ENCODE results near the gene TCF7L1. TPM values are rescaled to one million over a fixed set of nuclear protein-coding genes. Genes with fewer than 3 reads are reported as not detected.

TCF7L1 gene
- polyA plus RNA-seq, 4 donors: 39.4 to 70.4 (median 57.1) TPM

DNA sequence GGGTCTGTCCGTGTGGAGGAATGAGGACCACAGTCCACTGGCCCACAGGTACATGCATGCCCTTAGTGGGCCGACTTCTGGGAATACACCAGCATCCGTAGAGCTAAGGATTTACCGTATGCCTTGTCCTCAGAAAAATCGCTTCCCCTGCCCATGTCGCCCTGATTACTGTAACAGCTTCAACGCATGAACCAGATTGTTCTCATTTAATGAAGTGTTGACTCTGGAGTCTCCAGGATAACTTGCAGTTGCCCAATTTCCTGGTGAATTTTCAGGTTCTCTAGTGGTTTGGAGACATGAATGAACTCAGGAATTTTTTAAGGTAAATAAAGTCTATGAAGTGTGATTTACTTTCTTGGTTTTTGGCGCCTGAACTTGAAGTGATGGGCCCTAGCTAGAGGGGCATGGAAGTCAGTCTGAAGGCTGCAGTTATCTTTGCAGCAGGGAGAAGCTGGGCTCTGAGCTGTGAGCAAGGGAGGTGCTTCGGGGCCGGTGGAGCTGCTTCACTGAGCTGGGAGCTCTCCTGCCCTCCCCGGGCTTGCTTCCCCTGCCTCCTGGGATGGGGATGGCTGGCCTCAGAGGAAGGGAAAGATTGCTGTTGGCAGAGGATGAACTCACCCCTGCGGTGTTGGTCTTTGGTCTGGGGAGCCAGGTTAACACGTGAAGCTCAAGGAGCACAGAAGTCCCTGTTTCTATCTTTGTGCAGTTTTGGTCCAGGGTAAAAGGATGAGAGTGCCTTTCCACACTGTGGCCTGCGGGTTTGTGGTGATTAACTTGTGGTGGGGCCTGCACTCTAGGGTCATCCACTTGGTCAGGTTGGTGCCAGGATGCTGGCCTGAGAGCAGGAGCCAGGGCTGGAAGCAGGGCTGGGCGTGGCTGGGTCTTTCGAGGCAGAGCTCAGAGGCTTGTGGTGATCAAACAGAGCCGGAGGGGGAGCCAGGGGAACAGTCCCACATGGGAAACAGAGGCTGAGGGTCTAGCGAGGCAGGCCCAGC is 28.1 kb downstream of the TCF7L1 start:
- DNase-seq (ENCODE audit: low read depth in 4 of 4, low spot score in 2 of 4): no peak

DNA sequence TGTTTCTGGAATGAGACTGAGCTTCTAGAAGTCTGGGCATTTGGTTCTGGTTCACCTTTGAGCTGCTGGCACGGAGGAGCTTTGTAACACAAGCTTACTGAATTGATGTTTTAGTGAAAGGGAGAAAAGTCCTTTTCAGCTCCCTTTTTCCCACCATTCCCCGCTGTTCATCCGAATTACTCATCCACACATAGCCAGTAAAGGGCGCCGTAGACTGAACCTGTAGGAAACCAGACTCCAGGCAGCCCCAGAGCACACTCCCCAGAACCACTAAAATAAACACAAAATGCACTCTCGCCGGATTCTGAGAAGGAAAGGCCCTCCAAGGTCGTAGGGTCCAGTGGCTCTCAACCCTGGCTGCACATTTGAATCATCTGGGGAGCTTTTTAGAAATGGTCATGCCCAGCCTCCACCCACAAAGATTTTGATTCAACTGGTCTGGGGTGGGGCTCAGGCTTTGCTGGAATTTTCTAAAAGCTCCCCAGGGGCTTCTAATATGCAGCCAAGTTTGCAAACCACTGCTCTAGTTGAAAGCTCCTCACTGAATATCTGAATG is 29.6 kb downstream of the TCF7L1 start:
- no peak for DNase-seq (ENCODE audit: low read depth in 4 of 4, low spot score in 2 of 4)

DNA sequence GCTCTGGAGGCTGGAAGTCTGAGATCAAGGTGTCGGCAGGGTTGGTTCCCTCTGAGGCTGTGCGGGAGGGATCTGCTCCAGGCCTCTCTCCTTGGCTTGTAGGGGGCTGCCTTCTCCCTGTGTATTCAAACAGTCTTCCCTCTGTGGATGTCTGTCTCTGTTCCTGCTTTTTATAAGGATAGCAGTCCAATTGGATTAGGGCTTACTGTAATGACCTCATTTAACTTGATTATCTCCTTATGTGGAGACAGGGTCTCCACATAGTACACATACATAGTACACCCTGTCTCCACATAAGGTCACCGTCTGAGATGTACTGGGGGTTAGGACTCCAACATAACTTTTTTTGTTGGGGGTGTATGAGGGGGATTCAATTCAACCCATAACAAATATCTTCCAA is 30.5 kb downstream of the TCF7L1 start:
- no peak for DNase-seq (ENCODE audit: low read depth in 4 of 4, low spot score in 2 of 4)

DNA sequence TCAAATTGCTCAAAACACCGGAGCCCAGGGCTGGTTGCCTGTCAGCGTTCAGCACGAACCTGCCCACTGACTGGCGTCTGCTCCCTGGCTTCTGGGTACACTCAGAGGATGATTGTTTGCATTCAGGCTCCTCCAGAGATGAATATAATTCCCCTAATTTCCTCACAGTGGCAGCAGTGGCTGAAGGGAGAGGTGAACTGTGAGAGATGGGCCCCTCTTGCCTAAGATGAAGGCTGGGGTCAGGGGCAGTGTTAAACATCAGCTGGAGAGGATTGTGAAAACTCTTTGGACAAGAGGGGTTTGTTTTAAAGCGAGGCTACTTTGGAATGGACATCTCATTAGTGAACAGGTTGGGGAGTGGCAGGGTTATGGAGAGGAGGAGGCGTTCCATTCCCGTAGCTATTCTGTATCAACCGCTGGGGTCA is 31.0 kb downstream of the TCF7L1 start:
- no peak for DNase-seq (ENCODE audit: low read depth in 4 of 4, low spot score in 2 of 4)

DNA sequence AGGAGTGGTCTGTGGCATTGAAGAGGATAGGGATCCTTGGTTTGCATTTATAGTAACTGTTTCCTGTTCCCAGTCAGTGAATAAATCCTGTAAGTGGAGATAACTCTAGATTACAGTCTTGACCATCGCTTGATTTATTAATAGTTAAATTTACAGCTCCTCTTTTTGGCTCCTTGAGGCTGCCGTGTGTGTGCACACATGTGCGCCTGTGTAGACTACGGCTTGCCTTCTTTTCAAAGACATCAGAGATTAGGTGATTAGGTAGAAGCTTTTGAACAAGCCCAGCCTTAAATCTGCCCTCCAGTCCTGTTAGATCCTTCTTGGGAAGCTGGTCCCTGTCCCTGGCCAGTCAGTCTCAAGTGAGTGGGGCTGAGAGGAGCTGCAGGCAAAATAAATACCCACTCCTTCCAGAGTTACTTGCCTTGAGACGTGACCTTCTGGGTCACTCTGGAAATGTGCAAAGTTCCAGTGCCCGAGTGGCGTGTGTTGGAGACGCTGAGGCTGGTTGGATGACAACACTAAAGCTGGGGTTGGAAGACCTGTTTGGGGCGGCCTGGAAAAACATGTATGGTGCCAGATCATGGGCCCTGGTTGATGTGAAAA is 32.0 kb downstream of the TCF7L1 start:
- no peak for DNase-seq (ENCODE audit: low read depth in 4 of 4, low spot score in 2 of 4)

DNA sequence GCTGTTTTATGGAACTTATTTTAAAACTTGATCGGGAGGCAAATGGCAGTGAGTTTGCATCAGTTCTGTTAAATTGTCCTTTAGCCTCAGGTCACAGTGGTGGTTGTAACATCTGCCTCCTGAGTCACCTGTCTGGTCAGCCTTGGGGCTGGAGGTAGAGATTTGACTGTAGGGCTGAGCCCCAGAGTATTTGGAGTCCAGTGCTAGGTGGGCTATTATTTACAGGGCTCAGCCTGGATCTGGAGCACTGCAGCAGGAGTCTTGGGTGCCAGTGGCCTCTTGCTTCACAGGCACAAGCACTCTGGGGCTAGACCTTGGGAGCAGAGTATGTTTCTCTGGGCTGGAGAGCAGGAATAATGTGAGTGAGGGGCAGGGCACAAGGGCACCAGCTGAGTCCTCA is 32.8 kb downstream of the TCF7L1 start:
- DNase-seq (ENCODE audit: low read depth in 4 of 4, low spot score in 2 of 4): no peak

DNA sequence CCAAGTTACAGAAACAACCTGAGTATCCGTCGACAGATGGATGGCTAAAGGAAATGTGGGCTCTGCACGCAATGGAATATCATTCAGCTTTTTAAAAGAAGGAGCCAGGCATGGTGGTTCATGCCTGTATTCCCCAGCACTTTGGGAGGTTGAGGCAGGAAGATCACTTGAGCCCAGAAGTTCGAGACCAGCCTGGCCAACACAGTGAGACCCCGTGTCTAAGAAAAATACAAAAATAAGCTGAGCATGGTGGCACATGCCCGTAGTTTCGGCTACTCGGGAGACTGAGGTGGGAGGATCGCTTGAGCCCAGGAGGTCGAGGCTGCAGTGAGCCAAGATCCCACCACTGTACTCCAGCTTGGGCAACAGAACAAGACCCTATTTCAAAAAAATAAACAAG is 34.3 kb downstream of the TCF7L1 start:
- DNase-seq (ENCODE audit: low read depth in 4 of 4, low spot score in 2 of 4): no peak

DNA sequence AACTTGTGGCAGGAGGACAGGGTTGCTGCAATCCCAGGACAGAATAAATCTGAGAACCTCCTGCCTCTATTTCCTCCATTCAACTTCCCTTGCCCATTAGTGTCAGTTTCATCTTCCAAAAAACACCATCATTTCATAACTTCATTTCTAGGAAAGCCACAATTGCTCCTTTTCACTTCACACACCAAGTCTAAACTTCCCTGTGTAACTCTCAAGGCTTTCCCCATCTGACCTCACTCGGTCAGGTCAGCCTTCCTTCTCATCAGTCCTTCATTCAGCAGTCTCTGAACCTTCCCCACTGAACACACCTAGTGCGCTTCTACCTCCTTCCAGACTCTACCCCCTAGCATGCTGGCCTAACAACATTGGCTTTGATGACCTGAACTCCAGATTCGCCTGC is 35.8 kb downstream of the TCF7L1 start:
- DNase-seq (ENCODE audit: low read depth in 4 of 4, low spot score in 2 of 4): no peak

DNA sequence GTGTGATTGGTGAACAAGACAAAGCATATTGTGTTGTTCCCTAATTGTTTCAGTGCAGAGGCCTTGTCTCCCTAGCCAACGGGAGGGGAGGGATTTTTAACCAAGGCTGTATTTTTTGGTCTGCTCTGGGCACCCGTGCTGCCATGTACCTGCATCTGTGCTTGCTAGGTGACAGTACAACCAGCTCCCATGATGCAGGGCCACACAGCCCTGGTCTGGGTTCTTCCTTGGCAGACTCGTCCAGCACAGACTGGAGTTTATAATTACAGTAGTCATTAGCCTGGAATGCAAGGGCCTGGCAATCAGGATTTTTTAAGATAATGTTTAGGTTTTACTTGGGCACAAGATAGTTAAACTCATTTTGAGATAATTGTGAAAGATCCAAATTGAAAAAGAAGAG is 36.4 kb downstream of the TCF7L1 start:
- DNase-seq (ENCODE audit: low read depth in 4 of 4, low spot score in 2 of 4): no peak

DNA sequence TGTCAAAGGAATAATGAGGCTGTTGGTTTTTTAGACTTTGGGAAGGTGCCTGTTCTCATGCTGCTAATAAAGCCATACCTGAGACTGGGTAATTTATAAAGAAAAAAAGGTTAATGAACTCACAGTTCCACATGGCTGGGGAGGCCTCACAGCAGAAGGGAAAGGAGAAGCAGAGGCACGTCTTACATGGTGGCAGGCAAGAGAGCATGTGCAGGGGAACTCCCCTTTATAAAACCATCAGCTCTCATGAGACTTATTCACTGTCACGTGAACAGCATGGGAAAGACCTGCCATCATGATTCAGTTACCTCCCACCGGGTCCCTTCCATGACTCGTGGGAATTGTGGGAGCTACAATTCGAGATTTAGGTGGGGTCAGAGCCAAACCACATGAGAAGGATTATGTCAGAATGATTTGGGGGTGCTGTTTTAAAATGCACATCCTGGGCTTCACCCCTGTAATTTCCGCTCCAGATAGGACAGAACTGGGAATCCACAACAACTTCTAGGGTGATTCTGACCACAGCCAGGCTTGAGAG is 37.8 kb downstream of the TCF7L1 start:
- no peak for DNase-seq (ENCODE audit: low read depth in 4 of 4, low spot score in 2 of 4)

DNA sequence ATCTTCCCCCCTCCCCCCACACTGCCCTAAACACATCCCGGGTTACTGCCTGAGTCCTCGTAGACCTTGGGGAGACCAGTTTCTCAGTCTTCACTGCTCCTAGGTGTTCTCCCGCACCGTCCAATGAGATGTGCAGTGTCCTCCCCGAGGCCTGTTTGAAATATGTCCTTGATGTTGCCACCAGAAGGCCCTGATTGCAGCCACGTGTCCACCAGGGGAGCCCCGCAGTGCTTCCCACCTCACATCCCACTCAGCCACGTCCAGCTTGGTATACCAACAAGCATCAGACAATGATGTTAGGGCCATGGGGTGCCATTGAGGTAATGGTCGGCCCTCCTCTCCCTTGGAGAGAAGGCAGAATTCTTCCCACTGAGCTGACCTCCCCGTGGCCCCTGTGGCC is 38.7 kb downstream of the TCF7L1 start:
- DNase-seq (ENCODE audit: low read depth in 4 of 4, low spot score in 2 of 4): no peak

DNA sequence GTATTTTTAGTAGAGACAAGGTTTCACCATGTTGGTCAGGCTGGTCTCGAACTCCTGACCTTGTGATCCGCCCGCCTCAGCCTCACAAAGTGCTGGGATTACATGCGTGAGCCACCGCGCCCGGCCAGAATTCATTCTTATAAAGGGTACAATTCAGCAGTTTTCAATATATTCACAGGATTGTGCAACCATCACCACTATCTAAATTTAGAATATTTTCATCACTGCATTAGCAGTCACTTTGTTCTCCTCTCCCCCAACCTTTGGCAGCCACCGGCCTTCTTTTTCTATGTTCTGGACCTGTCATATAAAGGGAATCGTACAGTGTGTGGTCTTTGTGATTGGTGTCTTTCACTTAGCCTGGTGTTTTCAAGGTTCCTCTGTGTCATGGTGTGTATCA is 40.7 kb downstream of the TCF7L1 start:
- DNase-seq (ENCODE audit: low read depth in 4 of 4, low spot score in 2 of 4): no peak

DNA sequence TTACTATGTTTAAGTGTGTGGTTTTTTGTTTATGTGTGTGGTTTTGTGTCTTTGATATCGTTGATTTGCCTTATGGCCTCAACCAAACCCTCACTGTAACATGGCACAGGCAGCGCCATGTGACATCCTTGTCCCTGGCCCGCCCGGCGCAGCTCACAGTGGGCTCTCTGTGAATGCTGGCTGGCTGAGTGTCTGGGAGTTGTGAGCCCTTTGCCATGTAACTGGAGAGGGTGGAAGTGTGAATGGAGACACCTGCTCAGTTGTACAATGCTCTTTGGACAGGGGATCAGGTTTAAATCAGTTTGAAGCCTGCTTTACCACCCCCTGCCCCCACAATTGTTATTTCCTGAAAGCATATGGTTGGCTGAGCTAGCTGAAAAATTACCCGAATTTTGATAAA is 41.8 kb downstream of the TCF7L1 start:
- no peak for DNase-seq (ENCODE audit: low read depth in 4 of 4, low spot score in 2 of 4)

DNA sequence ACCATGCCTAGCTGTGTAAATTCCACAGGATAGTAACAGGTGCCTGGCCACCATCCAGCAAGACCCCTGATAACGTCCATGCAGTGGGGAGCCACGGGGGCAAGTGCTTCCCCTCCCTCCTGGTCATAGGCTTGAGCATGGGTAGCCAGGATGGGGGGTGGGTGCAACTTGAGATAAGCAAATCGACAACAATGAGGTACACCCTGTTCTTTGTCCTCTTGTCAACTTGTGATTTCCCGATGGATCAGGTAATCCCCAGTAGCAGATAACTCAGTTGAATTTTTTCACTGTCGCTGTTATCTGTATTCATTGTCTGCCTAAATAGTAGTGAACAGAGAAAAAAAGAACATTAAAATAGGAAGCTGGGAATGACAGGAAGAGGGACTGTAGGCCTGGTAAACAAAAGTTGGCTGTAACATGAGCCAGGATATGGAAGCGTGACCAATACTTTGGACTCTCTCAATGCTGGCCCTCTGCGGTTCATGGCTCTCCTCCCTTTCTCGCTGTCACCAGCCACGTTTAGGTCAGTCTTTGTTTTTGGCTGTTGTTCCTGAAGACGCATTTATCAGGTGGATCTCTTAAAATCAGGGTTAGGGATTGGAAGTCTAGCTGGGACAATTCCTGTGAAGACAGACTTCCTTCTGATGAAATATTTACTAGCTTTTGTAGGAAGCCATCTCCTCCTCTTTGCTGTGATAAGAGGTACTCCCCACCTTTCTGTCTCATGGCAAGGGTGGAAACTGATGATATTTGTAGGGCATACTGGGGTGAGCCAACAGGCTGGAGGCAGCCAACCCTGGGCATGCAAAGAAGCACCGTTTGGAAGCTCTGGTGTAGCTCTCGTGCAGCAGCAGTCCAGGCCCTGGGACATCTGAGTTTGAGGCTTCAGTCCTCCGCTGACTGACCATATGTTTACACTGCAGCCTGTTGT is 42.4 kb downstream of the TCF7L1 start:
- no peak for DNase-seq (ENCODE audit: low read depth in 4 of 4, low spot score in 2 of 4)

DNA sequence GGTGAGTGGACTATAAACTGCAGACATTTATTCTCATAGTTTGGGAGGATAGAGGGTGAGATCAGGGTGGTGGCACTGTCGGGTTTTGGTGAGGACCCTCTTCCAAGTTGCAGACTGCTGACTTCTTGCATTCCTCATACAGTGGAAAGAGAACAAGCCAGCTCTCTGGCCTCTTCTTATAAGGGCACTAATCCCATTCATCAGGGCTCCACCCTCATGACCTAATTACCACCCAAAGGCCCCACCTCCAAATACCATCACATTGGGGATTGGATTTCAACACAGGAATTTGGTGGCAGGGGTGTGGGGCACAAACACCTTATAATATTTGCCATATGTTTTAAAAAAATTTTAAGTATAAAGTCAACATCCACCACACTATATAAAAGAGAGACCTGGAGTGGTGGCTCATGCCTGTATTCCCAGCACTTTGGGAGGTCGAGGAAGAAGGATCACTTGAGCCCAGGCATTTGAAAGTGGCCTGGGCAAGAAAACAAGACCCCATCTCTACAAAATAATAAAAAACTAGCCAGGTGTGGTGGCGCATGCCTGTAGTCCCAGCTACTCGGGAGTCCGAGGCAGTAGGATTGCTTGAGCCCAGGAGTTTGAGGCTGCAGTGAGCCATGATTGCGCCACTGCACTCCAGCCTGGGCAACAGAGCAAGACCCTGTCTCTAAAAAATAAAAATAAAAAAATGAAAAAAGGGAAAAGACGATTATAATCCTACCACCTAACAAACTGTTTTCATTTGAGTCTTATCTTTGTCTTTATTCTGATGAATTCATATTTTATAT is 44.0 kb downstream of the TCF7L1 start:
- no peak for DNase-seq (ENCODE audit: low read depth in 4 of 4, low spot score in 2 of 4)

DNA sequence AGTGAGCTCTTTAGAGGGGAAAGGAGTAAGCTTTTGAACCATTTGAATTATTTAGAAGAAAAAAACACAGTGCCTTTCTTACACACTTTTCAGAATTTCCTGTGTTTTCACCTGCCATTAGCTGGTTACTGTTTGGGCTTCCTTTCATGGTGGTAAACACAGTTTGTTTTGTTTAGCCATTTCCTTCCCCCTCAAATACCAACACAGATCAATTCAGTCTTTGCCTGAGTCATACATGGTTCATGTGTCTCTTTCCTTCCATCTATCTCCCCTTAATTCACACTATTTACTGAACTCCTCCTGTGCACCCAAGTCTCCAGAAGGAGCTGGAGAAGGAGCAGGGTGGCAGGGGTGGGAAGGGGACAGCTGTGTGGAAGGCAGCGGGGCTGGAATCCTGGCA is 45.0 kb downstream of the TCF7L1 start:
- DNase-seq (ENCODE audit: low read depth in 4 of 4, low spot score in 2 of 4): no peak

DNA sequence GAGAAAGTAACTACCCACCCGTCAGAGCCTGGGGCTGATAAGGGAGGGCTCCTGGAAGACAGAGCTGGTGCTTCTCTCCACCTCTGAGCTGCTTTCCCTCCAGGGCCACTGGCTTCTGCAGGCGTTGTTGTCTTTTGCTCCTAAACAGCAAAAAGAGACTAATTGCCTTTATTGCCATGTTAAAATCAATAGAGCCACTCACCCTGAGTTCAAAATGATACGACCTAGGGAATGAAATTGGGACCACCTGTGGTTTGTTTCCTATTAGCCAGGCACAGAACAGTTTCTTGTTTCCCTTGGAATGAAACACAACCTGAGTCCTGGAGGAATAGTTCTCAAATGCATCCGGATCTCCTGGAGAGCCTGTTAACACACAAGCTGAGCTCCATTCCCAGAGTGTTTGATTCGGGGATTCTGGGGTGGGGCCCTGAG is 45.8 kb downstream of the TCF7L1 start:
- no peak for DNase-seq (ENCODE audit: low read depth in 4 of 4, low spot score in 2 of 4)

DNA sequence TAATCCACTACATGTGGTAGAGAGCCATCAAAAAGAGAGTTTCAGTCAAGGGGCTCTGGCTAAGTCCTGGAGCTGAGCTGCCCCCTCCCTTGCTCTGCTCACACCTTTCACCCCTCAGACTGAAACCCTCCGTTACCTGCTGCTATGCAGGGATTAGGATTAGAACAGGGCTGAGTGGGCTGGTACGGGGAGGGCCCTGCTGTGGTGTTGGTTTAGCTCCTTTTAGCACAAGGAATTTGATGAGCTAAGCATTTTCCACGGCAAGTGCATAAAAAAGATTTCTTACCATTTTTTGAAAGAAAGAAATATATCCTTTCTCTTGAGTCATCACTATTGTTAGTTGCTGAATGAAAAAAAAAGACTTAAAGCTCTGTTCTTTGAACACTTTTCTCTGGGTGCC is 46.3 kb downstream of the TCF7L1 start:
- no peak for DNase-seq (ENCODE audit: low read depth in 4 of 4, low spot score in 2 of 4)

DNA sequence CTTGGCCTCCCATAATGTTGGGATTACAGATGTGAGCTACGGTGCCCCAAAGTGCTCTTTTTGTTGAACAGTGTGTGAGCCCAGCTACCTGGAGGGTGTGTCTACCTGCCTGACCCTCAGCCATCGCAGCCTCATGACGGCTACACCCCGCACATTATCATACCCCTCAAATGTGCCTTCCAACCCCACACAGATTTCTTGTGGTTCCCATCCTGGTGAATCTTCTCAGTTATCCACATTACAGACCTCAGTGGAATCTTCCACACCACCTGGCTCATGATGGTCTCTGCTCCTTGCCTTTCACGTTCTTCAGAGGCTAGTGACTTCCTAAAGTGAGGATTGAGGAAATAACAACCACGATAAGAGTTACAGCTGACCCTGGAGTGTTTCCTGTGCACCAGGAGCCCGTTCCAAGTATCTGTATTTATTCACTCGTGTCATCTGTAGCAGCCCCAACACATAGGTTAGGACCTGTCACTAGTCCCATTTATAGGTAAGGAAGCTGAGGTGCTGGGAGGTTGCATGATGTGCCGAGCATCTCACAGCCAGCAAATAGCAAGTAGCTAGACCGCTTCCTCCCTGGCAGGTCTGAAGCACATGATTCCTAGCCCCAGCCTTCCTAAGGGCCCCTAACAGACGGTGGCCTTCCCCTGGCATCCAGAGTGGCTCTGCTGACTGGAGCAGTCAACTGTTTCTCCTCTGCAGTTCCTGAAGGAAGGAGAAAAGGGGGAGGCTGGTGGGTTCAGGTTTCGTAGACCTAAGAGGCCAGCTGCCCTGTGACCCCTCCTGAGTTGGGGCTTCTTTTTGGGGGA is 47.3 kb downstream of the TCF7L1 start:
- DNase-seq (ENCODE audit: low read depth in 4 of 4, low spot score in 2 of 4): no peak
